ENCODE results near the gene RIMS3. TPM values are rescaled to one million over a fixed set of nuclear protein-coding genes. Genes with fewer than 3 reads are reported as not detected.

Gene RIMS3
- polyA plus RNA-seq, 1 donor (not counting 4 experiments of a cell fraction or from before 2014, with no cell fraction given), result 1.7 TPM

GRCh38 chr1:40673452-40673851, 8.0 kb upstream of the RIMS3 start:
- no peak for FAIRE-seq
- dilution Hi-C loops (cut with MboI; ENCODE audit: extremely low pct_ligation_motif_present, low sequenced_read_pairs), result loop anchor here (5.0 kb wide), 1 partner anchor 86 kb away; no protein-coding TSS in a partner anchor
- Histone ChIP-seq H2AFZ (ENCODE audit: control insufficient read depth, low read length) (no peak overlapping the region), H3K36me3 (ENCODE audit: control insufficient read depth in 2 of 2, extremely low read depth in 1 of 2, insufficient read depth in 2 of 2, low read length in 2 of 2) (no peaks in the 10 kb centered on the region), H3K4me2 (ENCODE audit: control insufficient read depth, extremely low read depth, insufficient read depth, low read depth, low read length) (no peak overlapping the region), H3K27me3 (ENCODE audit: control insufficient read depth, extremely low read depth, insufficient read depth, low read length) (peaks cover 6% of the 10 kb centered on the region), H3K79me2 (ENCODE audit: control insufficient read depth, insufficient read depth, low read length) (no peaks in the 10 kb centered on the region), H3K27ac (ENCODE audit: control insufficient read depth, insufficient read depth, low read length) (no peak overlapping the region), H3K9me1 (ENCODE audit: control insufficient read depth, extremely low read depth, insufficient read depth, low read length) (no peaks in the 10 kb centered on the region), H3K4me1 (ENCODE audit: control insufficient read depth, extremely low read depth, insufficient read depth, low read length) (peaks cover 2% of the 10 kb centered on the region), H3K9me3 (ENCODE audit: control insufficient read depth, low read depth, low read length) (no peaks in the 10 kb centered on the region), H3K4me3 (ENCODE audit: control insufficient read depth in 2 of 3, extremely low read depth in 1 of 3, insufficient read depth in 2 of 3, low read depth in 1 of 3, low read length in 3 of 3) (no peak overlapping the region), H3K9ac (ENCODE audit: control insufficient read depth, extremely low read depth, insufficient read depth, low read length) (no peak overlapping the region), H4K20me1 (ENCODE audit: control insufficient read depth, extremely low read depth, insufficient read depth, low read length) (no peaks in the 10 kb centered on the region)
- no peak for TF ChIP-seq CTCF (optimal IDR thresholded peaks at IDR 0.05 in 1 of 3, IDR thresholded peaks at IDR 0.05 in 1 of 3, conservative IDR thresholded peaks at IDR 0.05 in 1 of 3; ENCODE audit: extremely low read depth in 1 of 3, insufficient read depth in 2 of 3, low read length in 3 of 3)
- TF ChIP-seq EZH2 (IDR thresholded peaks at IDR 0.05; ENCODE audit: low read length), result no peak
- DNase-seq (ENCODE audit: low read depth, low spot score), result no peak

GRCh38 chr1:40668769-40669525, 3.5 kb upstream of the RIMS3 start:
- H3K79me2 ChIP-seq (ENCODE audit: control insufficient read depth, insufficient read depth, low read length), result no peaks in the 10 kb centered on the region
- H3K9ac ChIP-seq (ENCODE audit: control insufficient read depth, extremely low read depth, insufficient read depth, low read length), result no peak overlapping the region
- H3K4me3 ChIP-seq (ENCODE audit: control insufficient read depth in 2 of 3, extremely low read depth in 1 of 3, insufficient read depth in 2 of 3, low read depth in 1 of 3, low read length in 3 of 3), result no peak overlapping the region
- H2AFZ ChIP-seq (ENCODE audit: control insufficient read depth, low read length), result no peak overlapping the region
- no peaks in the 10 kb centered on the region for H3K36me3 ChIP-seq (ENCODE audit: control insufficient read depth in 2 of 2, extremely low read depth in 1 of 2, insufficient read depth in 2 of 2, low read length in 2 of 2)
- dilution Hi-C loops (cut with MboI; ENCODE audit: extremely low pct_ligation_motif_present, low sequenced_read_pairs), result no loop called here
- peak; percentile 69 for FAIRE-seq
- H3K9me3 ChIP-seq (ENCODE audit: control insufficient read depth, low read depth, low read length), result no peaks in the 10 kb centered on the region
- TF ChIP-seq EZH2 (IDR thresholded peaks at IDR 0.05; ENCODE audit: low read length), result no peak
- peak; percentile 89 to 92 (median 90) for TF ChIP-seq CTCF (optimal IDR thresholded peaks at IDR 0.05 in 1 of 3, IDR thresholded peaks at IDR 0.05 in 1 of 3, conservative IDR thresholded peaks at IDR 0.05 in 1 of 3; ENCODE audit: extremely low read depth in 1 of 3, insufficient read depth in 2 of 3, low read length in 3 of 3)
- peaks cover 6% of the 10 kb centered on the region for H3K4me1 ChIP-seq (ENCODE audit: control insufficient read depth, extremely low read depth, insufficient read depth, low read length)
- H3K9me1 ChIP-seq (ENCODE audit: control insufficient read depth, extremely low read depth, insufficient read depth, low read length), result no peaks in the 10 kb centered on the region
- H3K4me2 ChIP-seq (ENCODE audit: control insufficient read depth, extremely low read depth, insufficient read depth, low read depth, low read length), result peak overlapping the region; percentile 37
- H3K27ac ChIP-seq (ENCODE audit: control insufficient read depth, insufficient read depth, low read length), result no peak overlapping the region
- no peaks in the 10 kb centered on the region for H4K20me1 ChIP-seq (ENCODE audit: control insufficient read depth, extremely low read depth, insufficient read depth, low read length)
- H3K27me3 ChIP-seq (ENCODE audit: control insufficient read depth, extremely low read depth, insufficient read depth, low read length), result peaks cover 12% of the 10 kb centered on the region
- DNase-seq (ENCODE audit: low read depth, low spot score), result no peak

Measured in keratinocyte (primary cell).